NCI-H446 (cell line): ENCODE data around the gene PRKRA.
A peak's percentile ranks its signal among the peaks of the same experiment; 100 is the strongest.
"Not testable (repeated sequence)": the region's sequence is repeated elsewhere in the genome, so short reads cannot be mapped to it uniquely, and the experiment has no call there.

Experiments
- DNase-seq, 2 experiments: peaks; one replicate each; lab custom pipeline; 2025; lab: John Stamatoyannopoulos, UW

The PRKRA gene

GRCh38 chr2:178413472-178414265, 37.3 kb downstream of the PRKRA start:
- peak; percentile 75 to 83 for DNase-seq

GRCh38 chr2:178412453-178412852, 38.5 kb downstream of the PRKRA start:
- not testable (repeated sequence) for DNase-seq

- DNase-seq, result peak in 1 of 2 experiments; percentile 14
Measured at GRCh38 chr2:178412047-178412446, 38.9 kb downstream of the PRKRA start.

- no peak for DNase-seq
Measured at GRCh38 chr2:178409261-178409660, 41.7 kb downstream of the PRKRA start.

GRCh38 chr2:178404368-178404767, 46.6 kb downstream of the PRKRA start:
- DNase-seq, result no peak

GRCh38 chr2:178403671-178404306, 47.2 kb downstream of the PRKRA start:
- DNase-seq, result no peak

GRCh38 chr2:178401994-178402437, 49.0 kb downstream of the PRKRA start:
- no peak for DNase-seq

GRCh38 chr2:178397002-178397605, 53.9 kb downstream of the PRKRA start:
- peak in 1 of 2 experiments; percentile 48 for DNase-seq

- DNase-seq, result no peak
Measured at GRCh38 chr2:178395941-178396570, 54.9 kb downstream of the PRKRA start.

GRCh38 chr2:178395295-178395694, 55.7 kb downstream of the PRKRA start:
- DNase-seq, result no peak

- no peak for DNase-seq
Measured at GRCh38 chr2:178394859-178395258, 56.1 kb downstream of the PRKRA start.

- DNase-seq, result peak in 1 of 2 experiments; percentile 22
Measured at GRCh38 chr2:178392215-178392614, 58.8 kb downstream of the PRKRA start.

GRCh38 chr2:178391701-178392100, 59.3 kb downstream of the PRKRA start:
- DNase-seq, result no peak

- no peak for DNase-seq
Measured at GRCh38 chr2:178388287-178388686, 62.7 kb downstream of the PRKRA start.

- DNase-seq, result no peak
Measured at GRCh38 chr2:178386986-178387597, 63.9 kb downstream of the PRKRA start.

GRCh38 chr2:178385595-178386148, 65.3 kb downstream of the PRKRA start:
- DNase-seq, result no peak

GRCh38 chr2:178383718-178384117, 67.3 kb downstream of the PRKRA start:
- DNase-seq, result no peak
